ENCODE data around the gene SERPINA5. TPM values are rescaled to one million over a fixed set of nuclear protein-coding genes. Genes with fewer than 3 reads are reported as not detected.

SERPINA5 gene
- total and polyA plus RNA-seq, 2 of the 13 experiments (the other 11 are each of a cell fraction or from before 2014, with no cell fraction given) = 449 to 498 TPM

GRCh38 chr14:94636744-94637412 is 55.7 kb downstream of the SERPINA5 start (continued):
- TF ChIP-seq AKNA (CRISPR knock-in tag; IDR thresholded peaks at IDR 0.05; ENCODE audit: borderline replicate concordance) = 0 out of 2 replicates have a peak, but pooled peaks have one; percentile 59
- peak; percentile 91 for TF ChIP-seq MED1 (CRISPR knock-in tag; IDR thresholded peaks at IDR 0.05)
- TF ChIP-seq ZSCAN9 (CRISPR knock-in tag; IDR thresholded peaks at IDR 0.05; ENCODE audit: borderline replicate concordance) = peak; percentile 46; the same call in 1 of the 2 replicates
- peak; percentile 62 for TF ChIP-seq PHF21A (CRISPR knock-in tag; IDR thresholded peaks at IDR 0.05)
- no peak for TF ChIP-seq FOXO4 (CRISPR knock-in tag; conservative IDR thresholded peaks at IDR 0.05)
- TF ChIP-seq ZFP36 (IDR thresholded peaks at IDR 0.05; ENCODE audit: borderline replicate concordance, low read depth, low read length, partially characterized antibody) = no peak
- peak; percentile 46 for TF ChIP-seq CEBPG (CRISPR knock-in tag; IDR thresholded peaks at IDR 0.05)
- peak; percentile 31; the same call in 1 of the 2 replicates for TF ChIP-seq ZNF652 (CRISPR knock-in tag; IDR thresholded peaks at IDR 0.05; ENCODE audit: borderline replicate concordance, low read depth)
- TF ChIP-seq NCOR1 (IDR thresholded peaks at IDR 0.05; ENCODE audit: borderline replicate concordance, low read length) = peak; percentile 88
- TF ChIP-seq KLF15 (CRISPR knock-in tag; IDR thresholded peaks at IDR 0.05; ENCODE audit: borderline replicate concordance) = no peak
- TF ChIP-seq RARA (CRISPR knock-in tag; IDR thresholded peaks at IDR 0.05) = peak; percentile 96
- peak; percentile 62; the same call in 1 of the 2 replicates for TF ChIP-seq HIC2 (CRISPR knock-in tag; IDR thresholded peaks at IDR 0.05; ENCODE audit: low read depth)
- TF ChIP-seq ZSCAN25 (CRISPR knock-in tag; IDR thresholded peaks at IDR 0.05) = 0 out of 2 replicates have a peak, but pooled peaks have one; percentile 31
- no peak for TF ChIP-seq PTBP1 (IDR thresholded peaks at IDR 0.05; ENCODE audit: low read depth, low read length, poor library complexity, severe bottlenecking)
- TF ChIP-seq TCF7L2 (IDR thresholded peaks at IDR 0.05; ENCODE audit: low read depth, low read length) = peak; percentile 74
- peak; percentile 59; the same call in 1 of the 2 replicates for TF ChIP-seq MLX (CRISPR knock-in tag; IDR thresholded peaks at IDR 0.05)
